K562 (cell line): Measurements from ENCODE around the gene RHOT1. TPM values are rescaled to one million over a fixed set of nuclear protein-coding genes. Genes with fewer than 3 reads are reported as not detected.
A peak's percentile ranks its signal among the peaks of the same experiment; 100 is the strongest.
"Not testable (repeated sequence)": the region's sequence is repeated elsewhere in the genome, so short reads cannot be mapped to it uniquely, and the experiment has no call there.

Experiments used
- ATAC-seq: fragments of 200-7000 bp; cut with Tn5 transposase; 3 replicates; pipeline ENCODE4 v1.9.1; 2020; ENCODE audit warnings: moderate library complexity
- BruUV-seq: library from RNA; stranded (reverse); fragments of 400-500 nt; replicated peaks from 2 replicates; lab custom pipeline; 2021; lab: Mats Ljungman, UMichigan
- CTCF ChIA-PET: fragments of 300-600 bp; formaldehyde crosslinking; extraction: SDS; loops from one replicate; lab custom pipeline; 2021; ENCODE audit warnings: low intra/inter-chr PET ratio; lab: Yijun Ruan, JAX
- POLR2A ChIA-PET: fragments of 300-600, 350-650 bp; sonication (Branson Sonifier 250); formaldehyde crosslinking; extraction: SDS; loops from one replicate; lab custom pipeline; 2021; ENCODE audit warnings: antibody characterized with exemption, inconsistent platforms; lab: Yijun Ruan, JAX
- DNase-seq, 4 experiments: peaks; one replicate each; pipeline versions ENCODE4 v3.0.0 to v3.0.0-alpha.2; 2011 to 2018; ENCODE audit warnings: low spot score in 3 of 4, mixed read lengths in 3 of 4; ENCODE audit errors: extremely low read depth in 1 of 4
- FAIRE-seq: peaks from 2 replicates; lab custom pipeline; 2011; peaks lifted over from hg19 to GRCh38; lab: Jason Lieb, UNC
- H2AFZ ChIP-seq: 2 replicates; pipeline ENCODE4 v1.6.0; 2011; ENCODE audit warnings: low read depth, low read length, control low read depth, inconsistent platforms
- H3K27ac ChIP-seq: fragments of 200-600 bp; 3 replicates; pipeline ENCODE4 v1.8.0; 2011; ENCODE audit warnings: low read depth, mild to moderate bottlenecking, control low read depth, inconsistent platforms, low read length, moderate library complexity, mixed read lengths; ENCODE audit errors: extremely low read depth
- H3K27me3 ChIP-seq, 2 experiments: fragments of 300-600 bp in 1 of 2; 2 replicates in 1 of 2; 3 replicates in 1 of 2; pipeline versions ENCODE4 v1.6.0 to v1.8.0; 2011; ENCODE audit warnings: inconsistent platforms in 2 of 2, low read length in 2 of 2, mild to moderate bottlenecking in 1 of 2, mixed read lengths in 1 of 2, moderate library complexity in 1 of 2; ENCODE audit not compliant: control insufficient read depth in 2 of 2, insufficient read depth in 2 of 2
- H3K36me3 ChIP-seq: fragments of 300-600 bp; 3 replicates; pipeline ENCODE4 v1.8.0; 2011; ENCODE audit warnings: mild to moderate bottlenecking, low read length, inconsistent platforms; ENCODE audit not compliant: control insufficient read depth, insufficient read depth
- H3K4me1 ChIP-seq, 2 experiments: fragments of 200-600 bp in 1 of 2; replicated peaks in 1 of 2; 2 replicates in 1 of 2; 3 replicates in 1 of 2; pipeline versions ENCODE4 v1.5.1 to v1.8.0; 2011; ENCODE audit warnings: inconsistent platforms in 2 of 2, low read length in 2 of 2, mild to moderate bottlenecking in 1 of 2, mixed read lengths in 1 of 2, moderate library complexity in 1 of 2; ENCODE audit not compliant: control insufficient read depth in 2 of 2, insufficient read depth in 2 of 2
- H3K4me2 ChIP-seq: 2 replicates; pipeline ENCODE4 v1.6.1; 2011; ENCODE audit warnings: low read length, control low read depth, inconsistent platforms, mixed read lengths; ENCODE audit not compliant: insufficient read depth
- H3K4me3 ChIP-seq: fragments of 200-600 bp; sonication (generic), shearing (Covaris generic); 2 replicates; pipeline ENCODE4 v1.5.1; 2016; ENCODE audit warnings: control low read depth, inconsistent platforms
- H3K79me2 ChIP-seq: fragments of 200-600 bp; 3 replicates; pipeline ENCODE4 v1.8.0; 2011; ENCODE audit warnings: low read length, inconsistent platforms; ENCODE audit not compliant: control insufficient read depth, insufficient read depth
- H3K9ac ChIP-seq, 2 experiments: 2 replicates each; pipeline versions ENCODE4 v1.6.0 to v1.6.1; 2011; ENCODE audit warnings: low read depth in 2 of 2, low read length in 2 of 2, control low read depth in 1 of 2, inconsistent platforms in 1 of 2, mild to moderate bottlenecking in 1 of 2, mixed read lengths in 1 of 2; ENCODE audit not compliant: insufficient read depth in 1 of 2
- H3K9me1 ChIP-seq: one replicate; pipeline ENCODE4 v1.6.0; 2011; ENCODE audit warnings: inconsistent platforms, mild to moderate bottlenecking, low read length, moderate library complexity; ENCODE audit not compliant: control insufficient read depth, insufficient read depth
- H3K9me3 ChIP-seq: replicated peaks from 2 replicates; pipeline ENCODE4 v1.5.1; 2011; ENCODE audit warnings: low read depth, low read length, inconsistent platforms; ENCODE audit not compliant: control insufficient read depth, insufficient read depth
- H4K20me1 ChIP-seq: replicated peaks from 2 replicates; pipeline ENCODE4 v1.6.1; 2011; ENCODE audit warnings: low read length, inconsistent platforms, mixed read lengths; ENCODE audit not compliant: control insufficient read depth, insufficient read depth
- ZBTB33 ChIP-seq: sonication (generic); formaldehyde crosslinking; IDR thresholded peaks from 2 replicates; pipeline ENCODE4 v1.8.1; 2023; ENCODE audit warnings: mild to moderate bottlenecking, missing genetic modification reagents
- WGBS: fragments of 100-300 bp; shearing (Covaris generic); methylation state at CpG from one replicate; pipeline ENCODE4 v1.1.6; 2016; ENCODE audit warnings: low coverage, mixed read lengths; ENCODE audit not compliant: insufficient coverage; ENCODE audit errors: missing lambda C conversion rate; 5-methylcytosine and 5-hydroxymethylcytosine counted together
- in situ Hi-C: fragments of 300-500 bp; cut with MboI; formaldehyde crosslinking; loops from 4 replicates; pipeline ENCODE4 v1.15.0; 2018; ENCODE audit warnings: inconsistent platforms, mixed read lengths
- intact Hi-C: fragments of 100-400 bp; cut with micrococcal nuclease; formaldehyde crosslinking; loops from 2 replicates; pipeline ENCODE4 v1.14.2; 2022
- polyA plus RNA-seq, 8 experiments: library from polyadenylated mRNA; depleted of rRNA in 4 of 8; stranded (reverse) in 5 of 8; unstranded in 3 of 8; fragments of >200 nt; fragmentation: Nextera tagmentation in 2 of 8; fragmentation: Illumina TruSeq in 1 of 8; extraction: Ambion mirVana in 2 of 8; extraction: Trizol in 1 of 8; gene quantifications; 2 replicates each; pipeline versions ENCODE4 v1.2.1 to v1.2.3, GENCODE V29; 2011 to 2014; ENCODE audit warnings: inconsistent platforms in 1 of 8, missing spikeins in 1 of 8
- total RNA-seq, 7 experiments: library from RNA; depleted of rRNA in 6 of 7; stranded (reverse); fragments of >200 nt in 6 of 7; fragmentation: Illumina TruSeq in 2 of 7; extraction: Trizol in 2 of 7; gene quantifications; 2 replicates each; pipeline versions ENCODE4 v1.2.1 to v1.2.3, GENCODE V29; 2011 to 2021; ENCODE audit warnings: low replicate concordance in 1 of 7

The RHOT1 gene
- total and polyA plus RNA-seq, 9 of the 15 experiments (the other 6 are each of a cell fraction or from before 2014, with no cell fraction given): 23.0 to 101 (median 32.2) TPM

DNA sequence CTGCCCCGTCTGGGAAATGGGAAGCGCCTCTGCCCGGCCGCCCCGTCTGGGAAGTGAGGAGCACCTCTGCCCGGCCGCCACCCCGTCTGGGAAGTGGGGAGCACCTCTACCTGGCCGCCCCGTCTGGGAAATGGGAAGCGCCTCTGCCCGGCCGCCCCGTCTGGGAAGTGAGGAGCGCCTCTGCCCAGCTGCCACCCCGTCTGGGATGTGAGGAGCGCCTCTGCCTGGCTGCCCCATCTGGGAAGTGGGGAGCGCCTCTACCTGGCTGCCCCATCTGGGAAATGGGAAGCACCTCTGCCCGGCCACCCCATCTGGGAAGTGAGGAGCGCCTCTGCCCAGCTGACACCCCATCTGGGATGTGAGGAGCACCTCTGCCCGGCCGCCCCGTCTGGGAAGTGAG lies 36.8 kb downstream of the RHOT1 start:
- H3K4me2 ChIP-seq, H3K9ac ChIP-seq, H3K4me1 ChIP-seq, H3K27ac ChIP-seq, POLR2A ChIA-PET, H2AFZ ChIP-seq, H3K79me2 ChIP-seq, intact Hi-C loops, H3K9me3 ChIP-seq, ATAC-seq, FAIRE-seq, DNase-seq, in situ Hi-C loops, H3K4me3 ChIP-seq, BruUV-seq, H4K20me1 ChIP-seq, H3K9me1 ChIP-seq, H3K27me3 ChIP-seq, CTCF ChIA-PET: not testable (repeated sequence)
- TF ChIP-seq ZBTB33 (CRISPR knock-in tag): peak; percentile 39; the same call in 1 of the 2 replicates
- WGBS: 95% methylated on average over 8 of the region's 23 CpGs
- peaks cover 54% of the 10 kb centered on the region for H3K36me3 ChIP-seq

- intact Hi-C loops, H3K27ac ChIP-seq, FAIRE-seq, H3K9me3 ChIP-seq, H2AFZ ChIP-seq, ATAC-seq, in situ Hi-C loops, H3K4me3 ChIP-seq, CTCF ChIA-PET, H3K4me1 ChIP-seq, H3K27me3 ChIP-seq, H3K4me2 ChIP-seq, DNase-seq, POLR2A ChIA-PET, H4K20me1 ChIP-seq, H3K79me2 ChIP-seq, H3K9me1 ChIP-seq, BruUV-seq, H3K9ac ChIP-seq: not testable (repeated sequence)
- 92% methylated on average over 4 of the region's 25 CpGs for WGBS
- peaks cover 51% of the 10 kb centered on the region for H3K36me3 ChIP-seq
Measured at GRCh38 chr17:32179526-32179925, 37.2 kb downstream of the RHOT1 start.
